ENCODE results near the gene STARD10.

DNA sequence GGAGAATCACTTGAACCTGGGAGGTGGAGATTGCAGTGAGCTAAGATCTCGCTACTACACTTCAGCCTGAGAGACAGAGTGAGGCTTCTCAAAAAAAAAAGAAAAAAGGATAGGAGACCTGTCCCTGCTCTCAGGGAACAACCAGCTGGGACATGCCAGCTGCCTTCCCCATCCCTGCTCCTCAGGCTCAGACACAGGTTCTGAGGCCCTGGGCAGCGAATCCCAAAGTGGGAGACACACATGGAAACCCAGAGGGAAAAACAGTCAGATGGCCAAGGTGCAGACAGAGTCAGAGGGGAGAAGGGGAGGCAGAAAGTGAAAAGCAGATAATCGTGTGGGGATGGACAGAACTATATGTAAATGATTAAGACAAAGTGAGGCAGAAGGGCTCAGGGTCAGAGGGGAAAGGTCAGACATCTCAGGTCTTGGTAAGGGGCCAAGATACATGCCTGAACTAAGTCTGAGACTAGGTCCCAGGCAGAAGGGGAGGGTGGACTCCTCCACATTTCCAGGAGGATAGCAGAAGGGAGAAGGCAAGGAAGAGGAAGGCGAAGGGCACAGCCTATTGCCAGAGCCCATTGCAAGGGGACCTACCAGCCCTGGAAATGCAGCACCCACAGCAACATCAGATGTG is 14.2 kb downstream of the STARD10 start:
- TF ChIP-seq, protein P1, sequence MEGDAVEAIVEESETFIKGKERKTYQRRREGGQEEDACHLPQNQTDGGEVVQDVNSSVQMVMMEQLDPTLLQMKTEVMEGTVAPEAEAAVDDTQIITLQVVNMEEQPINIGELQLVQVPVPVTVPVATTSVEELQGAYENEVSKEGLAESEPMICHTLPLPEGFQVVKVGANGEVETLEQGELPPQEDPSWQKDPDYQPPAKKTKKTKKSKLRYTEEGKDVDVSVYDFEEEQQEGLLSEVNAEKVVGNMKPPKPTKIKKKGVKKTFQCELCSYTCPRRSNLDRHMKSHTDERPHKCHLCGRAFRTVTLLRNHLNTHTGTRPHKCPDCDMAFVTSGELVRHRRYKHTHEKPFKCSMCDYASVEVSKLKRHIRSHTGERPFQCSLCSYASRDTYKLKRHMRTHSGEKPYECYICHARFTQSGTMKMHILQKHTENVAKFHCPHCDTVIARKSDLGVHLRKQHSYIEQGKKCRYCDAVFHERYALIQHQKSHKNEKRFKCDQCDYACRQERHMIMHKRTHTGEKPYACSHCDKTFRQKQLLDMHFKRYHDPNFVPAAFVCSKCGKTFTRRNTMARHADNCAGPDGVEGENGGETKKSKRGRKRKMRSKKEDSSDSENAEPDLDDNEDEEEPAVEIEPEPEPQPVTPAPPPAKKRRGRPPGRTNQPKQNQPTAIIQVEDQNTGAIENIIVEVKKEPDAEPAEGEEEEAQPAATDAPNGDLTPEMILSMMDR (IDR thresholded peaks at IDR 0.05): no peak
- no peak for TF ChIP-seq POLR2A (IDR thresholded peaks at IDR 0.05)

Data from testis (tissue), 2 donors.